Adrenal gland (tissue), 5 donors: ENCODE data around the gene TM9SF4.
"Not testable (repeated sequence)": the region's sequence is repeated elsewhere in the genome, so short reads cannot be mapped to it uniquely, and the experiment has no call there.

Experiments
- CTCF ChIP-seq, 6 experiments: fragments of 450-650 bp in 4 of 6; fragments of 200-600 bp in 2 of 6; sonication (generic) in 1 of 6; IDR thresholded peaks; 1 replicate in 5 of 6; 2 replicates in 1 of 6; pipeline versions ENCODE4 v1.5.1 to v1.8.0; 2016 to 2021; ENCODE audit warnings: antibody characterized with exemption in 6 of 6, mild to moderate bottlenecking in 2 of 6, moderate library complexity in 1 of 6
- POLR2A ChIP-seq, 2 donors: fragments of 450-650 bp; IDR thresholded peaks; one replicate each; pipeline ENCODE4 v1.6.1; 2017; ENCODE audit warnings: antibody characterized with exemption in 2 of 2, mild to moderate bottlenecking in 2 of 2, moderate library complexity in 1 of 2
- donor health status: DM: no; HTN: no; CAD: no.

- TF ChIP-seq POLR2A, CTCF (IDR thresholded peaks at IDR 0.05): not testable (repeated sequence)
Observed at GRCh38 chr20:32116796-32117195, 7.3 kb downstream of the TM9SF4 start.
